HL-60 (cell line): ENCODE data around the gene TMEM135.

ENCODE experiments used
- DNase-seq, 2 experiments: peaks; one replicate each; pipeline ENCODE4 v3.0.0-alpha.2; 2010 to 2020; ENCODE audit warnings: low read depth in 1 of 2, low spot score in 1 of 2
- H3K27ac ChIP-seq: fragments of 250-450 bp; sonication (Bioruptor Pico); replicated peaks from 2 replicates; pipeline ENCODE4 v1.5.1; 2020; ENCODE audit warnings: mild to moderate bottlenecking, moderate library complexity
- H3K27me3 ChIP-seq: fragments of 250-450 bp; sonication (Bioruptor Pico); 2 replicates; pipeline ENCODE4 v1.5.1; 2021; ENCODE audit warnings: mild to moderate bottlenecking, moderate library complexity; ENCODE audit not compliant: insufficient read depth, poor library complexity, severe bottlenecking
- H3K4me3 ChIP-seq: replicated peaks from 2 replicates; pipeline ENCODE4 v1.5.1; 2011; ENCODE audit warnings: mild to moderate bottlenecking, control low read depth, low read length; ENCODE audit not compliant: insufficient read depth
- GABPA ChIP-seq: IDR thresholded peaks from 2 replicates; pipeline ENCODE4 v1.6.1; 2012; ENCODE audit warnings: low read depth
- POLR2AphosphoS5 ChIP-seq: IDR thresholded peaks from 2 replicates; pipeline ENCODE4 v1.6.1; 2012; ENCODE audit warnings: low read depth
- SPI1 ChIP-seq: IDR thresholded peaks from 2 replicates; pipeline ENCODE4 v1.6.1; 2012; ENCODE audit warnings: low read depth, mild to moderate bottlenecking, borderline replicate concordance
- TF ChIP-seq, protein P1 (sequence below): IDR thresholded peaks from 2 replicates; pipeline ENCODE4 v1.6.1; 2012; ENCODE audit warnings: low read depth; ENCODE audit not compliant: insufficient replicate concordance
- TF ChIP-seq, protein P2 (sequence below): IDR thresholded peaks from one replicate; pipeline ENCODE4 v1.5.1; 2011; ENCODE audit warnings: low read length, control low read depth, inconsistent platforms; ENCODE audit not compliant: insufficient read depth

TMEM135 gene

DNA sequence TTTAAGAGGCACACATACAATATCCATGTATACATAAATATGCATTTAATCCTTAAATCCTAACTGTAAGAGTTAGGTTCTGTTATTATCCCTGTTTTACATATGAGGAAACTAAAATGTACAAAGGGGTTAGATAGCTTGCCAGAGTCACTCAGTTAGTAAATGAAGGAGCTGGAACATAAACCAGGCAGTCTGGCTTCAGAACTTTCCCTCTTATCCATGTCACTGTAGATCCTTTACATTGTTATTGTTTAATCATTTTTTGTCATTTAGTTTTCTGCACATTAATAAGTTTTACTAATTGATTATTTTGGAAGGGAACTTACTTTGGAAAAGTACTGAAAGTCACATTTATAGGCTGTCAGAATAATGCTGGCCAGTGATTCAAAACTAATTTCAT, 282.4 kb downstream of the TMEM135 start:
- no peak for DNase-seq
- H3K4me3 ChIP-seq: no peak overlapping the region
- TF ChIP-seq GABPA (no peak), SPI1 (no peak), POLR2AphosphoS5 (no peak)
- TF ChIP-seq, protein P1, sequence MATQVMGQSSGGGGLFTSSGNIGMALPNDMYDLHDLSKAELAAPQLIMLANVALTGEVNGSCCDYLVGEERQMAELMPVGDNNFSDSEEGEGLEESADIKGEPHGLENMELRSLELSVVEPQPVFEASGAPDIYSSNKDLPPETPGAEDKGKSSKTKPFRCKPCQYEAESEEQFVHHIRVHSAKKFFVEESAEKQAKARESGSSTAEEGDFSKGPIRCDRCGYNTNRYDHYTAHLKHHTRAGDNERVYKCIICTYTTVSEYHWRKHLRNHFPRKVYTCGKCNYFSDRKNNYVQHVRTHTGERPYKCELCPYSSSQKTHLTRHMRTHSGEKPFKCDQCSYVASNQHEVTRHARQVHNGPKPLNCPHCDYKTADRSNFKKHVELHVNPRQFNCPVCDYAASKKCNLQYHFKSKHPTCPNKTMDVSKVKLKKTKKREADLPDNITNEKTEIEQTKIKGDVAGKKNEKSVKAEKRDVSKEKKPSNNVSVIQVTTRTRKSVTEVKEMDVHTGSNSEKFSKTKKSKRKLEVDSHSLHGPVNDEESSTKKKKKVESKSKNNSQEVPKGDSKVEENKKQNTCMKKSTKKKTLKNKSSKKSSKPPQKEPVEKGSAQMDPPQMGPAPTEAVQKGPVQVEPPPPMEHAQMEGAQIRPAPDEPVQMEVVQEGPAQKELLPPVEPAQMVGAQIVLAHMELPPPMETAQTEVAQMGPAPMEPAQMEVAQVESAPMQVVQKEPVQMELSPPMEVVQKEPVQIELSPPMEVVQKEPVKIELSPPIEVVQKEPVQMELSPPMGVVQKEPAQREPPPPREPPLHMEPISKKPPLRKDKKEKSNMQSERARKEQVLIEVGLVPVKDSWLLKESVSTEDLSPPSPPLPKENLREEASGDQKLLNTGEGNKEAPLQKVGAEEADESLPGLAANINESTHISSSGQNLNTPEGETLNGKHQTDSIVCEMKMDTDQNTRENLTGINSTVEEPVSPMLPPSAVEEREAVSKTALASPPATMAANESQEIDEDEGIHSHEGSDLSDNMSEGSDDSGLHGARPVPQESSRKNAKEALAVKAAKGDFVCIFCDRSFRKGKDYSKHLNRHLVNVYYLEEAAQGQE: no peak
- TF ChIP-seq, protein P2, sequence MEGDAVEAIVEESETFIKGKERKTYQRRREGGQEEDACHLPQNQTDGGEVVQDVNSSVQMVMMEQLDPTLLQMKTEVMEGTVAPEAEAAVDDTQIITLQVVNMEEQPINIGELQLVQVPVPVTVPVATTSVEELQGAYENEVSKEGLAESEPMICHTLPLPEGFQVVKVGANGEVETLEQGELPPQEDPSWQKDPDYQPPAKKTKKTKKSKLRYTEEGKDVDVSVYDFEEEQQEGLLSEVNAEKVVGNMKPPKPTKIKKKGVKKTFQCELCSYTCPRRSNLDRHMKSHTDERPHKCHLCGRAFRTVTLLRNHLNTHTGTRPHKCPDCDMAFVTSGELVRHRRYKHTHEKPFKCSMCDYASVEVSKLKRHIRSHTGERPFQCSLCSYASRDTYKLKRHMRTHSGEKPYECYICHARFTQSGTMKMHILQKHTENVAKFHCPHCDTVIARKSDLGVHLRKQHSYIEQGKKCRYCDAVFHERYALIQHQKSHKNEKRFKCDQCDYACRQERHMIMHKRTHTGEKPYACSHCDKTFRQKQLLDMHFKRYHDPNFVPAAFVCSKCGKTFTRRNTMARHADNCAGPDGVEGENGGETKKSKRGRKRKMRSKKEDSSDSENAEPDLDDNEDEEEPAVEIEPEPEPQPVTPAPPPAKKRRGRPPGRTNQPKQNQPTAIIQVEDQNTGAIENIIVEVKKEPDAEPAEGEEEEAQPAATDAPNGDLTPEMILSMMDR: no peak
- H3K27me3 ChIP-seq: no peaks in the 10 kb centered on the region
- no peak overlapping the region for H3K27ac ChIP-seq

DNA sequence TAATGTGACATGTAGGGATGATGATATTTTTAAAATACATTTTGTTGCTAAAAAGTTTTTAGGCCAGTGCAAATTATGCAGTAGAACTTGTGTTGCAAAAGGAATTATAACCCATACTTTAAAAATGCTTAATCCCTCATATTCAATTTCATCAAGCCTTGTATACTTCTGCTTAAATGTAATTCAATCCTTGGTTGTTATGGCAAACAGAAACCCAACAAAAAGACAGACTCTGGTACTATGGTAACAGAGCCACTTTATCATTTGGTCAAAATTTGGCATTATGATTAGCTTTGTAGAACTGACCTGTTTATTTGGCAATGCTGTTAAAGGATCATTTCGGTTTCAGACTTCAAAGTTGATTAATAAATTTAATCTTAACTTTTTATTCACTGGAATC, 284.8 kb downstream of the TMEM135 start:
- Histone ChIP-seq H3K4me3 (no peak overlapping the region), H3K27ac (no peak overlapping the region), H3K27me3 (no peaks in the 10 kb centered on the region)
- TF ChIP-seq, protein P2: no peak
- TF ChIP-seq SPI1: no peak
- DNase-seq: no peak

DNA sequence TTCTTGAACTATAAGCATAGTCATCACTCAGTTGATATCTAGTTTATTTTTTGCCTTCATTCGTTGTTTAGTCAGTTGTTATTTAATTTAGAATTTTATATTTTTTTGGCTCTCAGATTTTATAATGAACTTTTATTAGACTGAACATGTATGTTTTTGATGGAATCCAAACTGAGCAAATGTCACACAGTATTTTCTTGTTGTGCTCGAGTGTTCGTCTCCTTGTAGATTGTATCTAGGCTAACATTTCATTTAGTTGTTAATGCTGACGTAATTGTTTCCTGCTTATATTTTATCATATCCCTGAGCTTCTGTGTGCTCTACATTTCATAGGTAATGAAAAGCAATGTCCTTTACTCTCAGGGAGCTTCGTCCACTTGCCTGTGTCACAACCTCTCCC, 286.2 kb downstream of the TMEM135 start:
- Histone ChIP-seq H3K27me3 (no peaks in the 10 kb centered on the region), H3K27ac (no peak overlapping the region), H3K4me3 (no peak overlapping the region)
- DNase-seq: no peak
- TF ChIP-seq SPI1 (no peak), GABPA (no peak), POLR2AphosphoS5 (no peak)
- TF ChIP-seq, protein P1: no peak
- TF ChIP-seq, protein P2: no peak

DNA sequence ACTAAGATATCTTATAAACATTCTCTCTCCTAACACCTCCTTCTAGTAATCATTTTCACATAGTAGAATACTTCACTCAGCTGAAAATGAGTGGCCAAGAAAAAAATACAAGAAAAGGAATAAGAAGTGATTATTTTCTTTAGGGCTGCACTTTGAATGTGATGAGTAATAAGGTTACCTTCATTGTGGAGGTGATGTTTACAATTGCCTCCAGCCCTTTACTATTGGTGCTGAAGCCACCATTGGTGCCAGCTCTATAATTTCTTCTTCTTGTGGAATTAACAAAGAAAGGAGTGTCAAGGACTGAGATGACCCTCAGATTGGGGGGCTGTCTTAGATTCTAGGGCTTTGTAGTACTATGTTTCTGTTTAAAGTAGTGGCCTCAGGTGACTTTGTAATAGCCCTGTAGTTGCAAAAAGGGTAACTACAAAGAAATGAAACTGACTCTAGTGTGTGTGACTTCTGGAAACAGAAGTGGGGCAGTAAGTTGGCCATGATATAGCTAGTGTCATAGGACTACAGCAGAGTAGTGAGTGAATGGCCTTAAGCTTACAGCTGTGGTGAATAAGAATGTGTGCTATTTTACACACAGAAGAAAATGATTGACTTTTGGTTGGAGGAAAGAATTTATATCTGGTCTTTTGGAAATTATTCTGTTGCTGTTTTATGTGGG, 287.2 kb downstream of the TMEM135 start:
- H3K4me3 ChIP-seq: no peak overlapping the region
- TF ChIP-seq, protein P2: no peak
- no peak for TF ChIP-seq GABPA
- TF ChIP-seq SPI1: no peak
- TF ChIP-seq, protein P1: no peak
- TF ChIP-seq POLR2AphosphoS5: no peak
- DNase-seq: no peak

More for the DNA sequence above, 287.2 kb downstream of the TMEM135 start:
- H3K27ac ChIP-seq: no peak overlapping the region
- H3K27me3 ChIP-seq: no peaks in the 10 kb centered on the region
